GM19023 (cell line): ENCODE results near the gene CDHR2.
A peak's percentile ranks its signal among the peaks of the same experiment; 100 is the strongest.
"Not testable (repeated sequence)": the region's sequence is repeated elsewhere in the genome, so short reads cannot be mapped to it uniquely, and the experiment has no call there.

Experiments
- ATAC-seq: cut with Tn5 transposase; IDR thresholded peaks from one replicate; pipeline ENCODE4 v1.9.1; 2021; ENCODE audit warnings: mild to moderate bottlenecking, moderate library complexity; ENCODE audit not compliant: unreplicated experiment

The CDHR2 gene

DNA sequence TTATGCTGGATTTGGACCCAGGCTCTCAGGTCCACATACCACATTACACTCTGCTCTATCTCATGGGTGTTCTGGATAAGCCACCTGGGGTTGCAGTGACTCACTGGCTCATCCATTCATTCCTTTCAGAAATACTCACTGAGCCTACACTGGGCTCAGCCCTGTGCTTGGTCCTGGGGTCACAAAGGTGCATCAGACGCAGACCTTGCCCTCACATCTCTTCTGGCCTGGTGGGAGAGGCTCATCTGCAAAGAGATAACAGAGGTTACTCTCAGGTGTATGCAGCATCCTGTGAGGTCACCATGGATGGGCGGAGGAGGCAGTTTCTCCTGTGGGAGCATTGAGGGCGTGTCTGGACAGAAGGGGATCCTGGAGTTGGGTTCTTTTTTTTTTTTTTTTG lies 12.1 kb downstream of the CDHR2 start:
- ATAC-seq, result no peak

DNA sequence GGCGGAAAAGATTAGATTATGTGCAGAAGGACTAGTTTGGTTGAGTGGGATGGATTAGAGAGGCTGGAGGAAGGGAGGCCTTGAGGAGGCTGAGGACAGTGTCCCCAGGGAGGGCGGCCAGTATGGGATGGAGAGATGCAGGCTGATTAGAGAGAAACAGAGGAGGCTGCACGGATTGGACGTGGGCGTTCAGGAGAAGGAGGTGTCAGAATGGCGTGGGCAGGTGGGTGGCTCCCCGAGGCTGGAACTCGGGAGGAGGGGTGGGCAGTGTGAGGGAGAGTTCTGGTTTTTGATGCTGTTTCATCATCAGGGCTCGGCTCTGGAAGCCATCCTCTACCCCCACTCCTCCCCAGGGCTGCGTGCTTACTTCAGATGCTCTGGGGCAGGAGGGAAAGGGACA lies 13.0 kb downstream of the CDHR2 start:
- ATAC-seq, result no peak

DNA sequence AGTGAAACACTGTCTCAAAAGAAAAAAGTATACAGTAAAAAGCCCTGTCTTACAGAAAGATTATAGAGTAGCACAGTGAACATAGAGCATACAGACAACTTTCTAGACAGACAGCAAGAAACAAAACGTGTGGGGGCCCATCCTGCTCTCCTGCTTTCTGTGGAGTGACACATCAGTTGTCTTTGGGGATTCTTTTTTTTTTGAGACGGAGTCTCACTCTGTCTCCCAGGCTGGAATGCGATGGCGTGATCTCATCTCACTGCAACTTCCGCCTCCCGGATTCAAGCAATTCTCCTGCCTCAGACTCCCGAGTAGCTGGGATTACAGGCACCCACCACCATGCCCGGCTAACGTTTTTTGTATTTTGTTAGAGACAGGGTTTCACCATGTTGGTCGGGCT lies 14.9 kb downstream of the CDHR2 start:
- no peak for ATAC-seq

DNA sequence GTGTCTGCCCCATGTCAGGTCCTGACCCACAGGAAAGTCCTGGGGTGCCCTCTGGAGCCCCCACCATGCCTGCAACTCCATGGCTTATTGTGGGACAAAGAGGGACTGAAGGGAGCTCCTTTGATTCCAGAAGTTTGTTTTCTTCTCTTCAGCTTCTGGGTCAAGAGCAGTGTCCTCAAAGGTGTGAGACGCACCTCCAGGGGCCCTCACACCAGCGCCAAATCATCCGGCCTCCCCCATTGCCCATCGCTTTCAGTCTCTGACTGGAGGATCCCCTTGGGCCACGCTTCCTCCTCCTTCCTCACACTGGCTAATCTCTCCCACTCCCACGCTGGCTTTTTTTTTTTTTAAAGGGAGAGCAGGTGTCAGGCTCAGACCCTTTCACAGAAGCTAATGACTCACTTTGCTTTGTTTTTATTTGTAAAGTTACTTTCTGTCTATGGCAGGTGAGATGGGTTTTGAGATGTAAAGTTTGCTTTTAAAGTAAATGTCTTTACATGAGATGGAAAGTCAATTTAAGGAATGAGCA lies 16.7 kb downstream of the CDHR2 start:
- no peak for ATAC-seq

DNA sequence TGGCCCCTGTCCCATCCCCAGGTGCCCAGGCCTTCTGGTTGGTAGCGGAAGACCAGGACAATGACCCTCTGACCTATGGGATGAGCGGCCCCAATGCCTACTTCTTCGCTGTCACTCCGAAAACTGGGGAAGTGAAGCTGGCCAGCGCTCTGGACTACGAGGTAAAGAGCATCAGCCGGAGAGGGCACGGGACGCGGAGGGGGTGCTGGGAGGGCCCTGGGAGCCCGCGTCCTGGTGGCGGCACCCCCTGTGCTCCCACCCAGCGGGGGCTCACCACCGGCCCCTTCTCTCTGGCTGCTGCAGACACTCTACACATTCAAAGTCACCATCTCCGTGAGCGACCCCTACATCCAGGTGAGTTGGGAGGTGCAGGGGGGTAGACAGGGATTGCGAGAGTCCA lies 19.5 kb downstream of the CDHR2 start:
- ATAC-seq, result no peak

DNA sequence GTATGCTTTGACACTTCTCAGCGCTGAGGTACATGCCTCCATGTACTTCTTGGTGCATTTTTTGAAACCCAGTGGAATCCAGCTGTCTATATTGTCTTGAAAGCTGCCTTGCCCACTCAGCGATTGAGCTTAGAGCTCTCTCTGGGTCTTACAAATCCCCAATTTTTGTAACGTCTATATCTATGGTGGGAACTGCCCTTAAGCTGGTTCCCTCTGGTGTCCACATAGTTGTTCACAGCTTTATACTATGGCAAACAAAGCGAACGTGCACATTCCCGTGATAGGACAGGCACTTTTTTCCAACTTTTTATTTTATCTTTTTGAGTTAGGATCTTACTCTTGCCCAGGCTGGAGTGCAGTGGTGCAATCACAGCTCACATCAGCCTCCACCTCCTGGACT lies 20.9 kb downstream of the CDHR2 start:
- ATAC-seq, result no peak

DNA sequence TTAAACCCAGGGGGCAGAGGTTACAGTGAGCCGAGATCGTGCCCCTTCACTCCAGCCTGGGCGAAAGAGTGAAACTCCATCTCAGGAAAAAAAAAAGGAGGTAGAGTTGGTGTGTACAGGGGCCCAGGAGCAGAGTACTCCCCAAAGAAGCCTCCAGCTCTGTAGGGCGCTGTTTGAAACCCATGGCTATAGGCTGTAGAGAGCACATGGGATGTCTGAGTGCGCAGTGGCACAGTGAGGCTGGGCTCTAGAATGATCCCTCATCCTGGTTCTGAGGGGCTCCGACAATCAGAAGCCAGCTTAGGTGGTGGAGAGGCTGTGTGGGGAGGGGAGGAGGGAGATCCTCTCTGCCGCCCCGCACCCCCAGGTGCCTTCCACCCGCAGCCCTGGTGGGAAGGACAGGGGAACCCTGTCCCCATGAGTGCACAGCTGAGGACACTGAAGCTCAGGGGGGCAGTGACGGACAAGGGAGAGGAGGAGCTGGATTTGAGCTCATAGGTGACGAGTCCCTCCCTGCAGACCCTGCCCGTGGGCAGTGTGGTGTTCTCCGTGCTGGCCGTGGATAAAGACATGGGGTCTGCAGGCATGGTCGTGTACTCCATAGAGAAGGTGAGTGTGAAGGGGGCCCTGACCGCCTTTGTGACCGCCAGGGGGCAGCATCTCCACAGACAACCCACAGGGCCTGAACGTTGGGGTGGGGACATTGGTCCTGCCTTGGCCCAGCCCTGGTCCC lies 24.6 kb downstream of the CDHR2 start:
- peak; percentile 80 for ATAC-seq

DNA sequence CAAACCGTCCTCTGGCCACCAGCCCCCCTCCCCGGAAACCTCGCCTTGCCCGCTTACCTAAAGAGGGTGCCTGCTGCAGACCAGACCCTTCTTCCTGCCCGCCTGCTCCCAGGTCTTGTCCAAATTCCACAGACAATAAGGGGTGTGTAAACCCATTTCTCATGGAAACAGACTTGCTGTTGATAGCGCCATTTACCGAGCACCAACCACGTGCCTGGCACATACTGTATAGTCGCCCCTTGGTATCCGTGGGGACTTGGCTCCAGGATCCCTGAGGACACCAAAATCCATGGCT lies 25.1 kb downstream of the CDHR2 start:
- ATAC-seq, result no peak

DNA sequence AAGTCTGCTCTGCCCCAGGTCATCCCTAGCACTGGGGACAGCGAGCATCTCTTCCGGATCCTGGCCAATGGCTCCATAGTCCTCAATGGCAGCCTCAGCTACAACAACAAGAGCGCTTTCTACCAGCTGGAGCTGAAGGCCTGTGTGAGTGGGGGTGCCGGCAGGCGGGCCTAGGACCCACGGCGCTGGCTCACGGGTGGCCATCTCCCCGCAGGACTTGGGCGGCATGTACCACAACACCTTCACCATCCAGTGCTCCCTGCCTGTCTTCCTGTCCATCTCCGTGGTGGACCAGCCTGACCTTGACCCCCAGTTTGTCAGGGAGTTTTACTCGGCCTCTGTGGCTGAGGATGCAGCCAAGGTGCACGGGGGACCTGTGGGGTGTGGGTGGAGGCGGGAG lies 25.9 kb downstream of the CDHR2 start:
- ATAC-seq, result no peak

DNA sequence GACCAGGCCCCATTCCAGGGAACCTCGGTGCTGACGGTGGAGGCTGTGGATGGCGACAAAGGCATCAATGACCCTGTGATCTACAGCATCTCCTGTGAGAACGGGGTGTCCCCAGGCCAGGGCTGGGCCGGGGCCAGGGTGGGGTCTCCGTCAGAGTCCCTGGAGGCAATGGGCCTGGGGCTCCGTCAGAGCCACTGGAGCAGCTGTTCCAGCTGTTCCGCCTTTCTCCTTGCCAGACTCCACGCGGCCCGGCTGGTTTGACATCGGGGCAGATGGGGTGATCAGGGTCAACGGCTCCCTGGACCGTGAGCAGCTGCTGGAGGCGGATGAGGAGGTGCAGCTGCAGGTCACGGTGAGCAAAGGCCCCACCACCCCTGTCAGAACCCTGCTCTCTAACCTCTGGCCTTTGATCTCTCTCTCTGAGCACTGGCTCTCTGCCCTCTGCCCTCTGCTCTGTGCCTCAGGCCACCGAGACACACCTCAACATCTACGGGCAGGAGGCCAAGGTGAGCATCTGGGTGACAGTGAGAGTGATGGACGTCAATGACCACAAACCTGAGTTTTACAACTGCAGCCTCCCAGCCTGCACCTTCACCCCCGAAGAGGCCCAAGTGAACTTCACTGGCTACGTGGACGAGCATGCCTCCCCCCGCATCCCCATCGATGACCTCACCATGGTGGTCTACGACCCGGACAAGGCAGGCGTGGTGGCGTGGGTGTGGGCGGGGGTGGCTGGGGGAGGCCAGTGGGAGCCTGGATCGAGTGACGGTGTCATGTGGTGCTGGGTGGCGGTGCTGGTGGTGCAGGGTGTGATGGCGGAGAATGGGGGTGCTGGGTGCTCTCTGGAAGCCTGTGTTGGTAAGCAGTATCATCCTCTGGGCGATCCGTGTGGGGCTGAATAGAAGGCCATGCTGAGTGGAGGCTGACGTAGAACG lies 26.6 kb downstream of the CDHR2 start:
- no peak for ATAC-seq

DNA sequence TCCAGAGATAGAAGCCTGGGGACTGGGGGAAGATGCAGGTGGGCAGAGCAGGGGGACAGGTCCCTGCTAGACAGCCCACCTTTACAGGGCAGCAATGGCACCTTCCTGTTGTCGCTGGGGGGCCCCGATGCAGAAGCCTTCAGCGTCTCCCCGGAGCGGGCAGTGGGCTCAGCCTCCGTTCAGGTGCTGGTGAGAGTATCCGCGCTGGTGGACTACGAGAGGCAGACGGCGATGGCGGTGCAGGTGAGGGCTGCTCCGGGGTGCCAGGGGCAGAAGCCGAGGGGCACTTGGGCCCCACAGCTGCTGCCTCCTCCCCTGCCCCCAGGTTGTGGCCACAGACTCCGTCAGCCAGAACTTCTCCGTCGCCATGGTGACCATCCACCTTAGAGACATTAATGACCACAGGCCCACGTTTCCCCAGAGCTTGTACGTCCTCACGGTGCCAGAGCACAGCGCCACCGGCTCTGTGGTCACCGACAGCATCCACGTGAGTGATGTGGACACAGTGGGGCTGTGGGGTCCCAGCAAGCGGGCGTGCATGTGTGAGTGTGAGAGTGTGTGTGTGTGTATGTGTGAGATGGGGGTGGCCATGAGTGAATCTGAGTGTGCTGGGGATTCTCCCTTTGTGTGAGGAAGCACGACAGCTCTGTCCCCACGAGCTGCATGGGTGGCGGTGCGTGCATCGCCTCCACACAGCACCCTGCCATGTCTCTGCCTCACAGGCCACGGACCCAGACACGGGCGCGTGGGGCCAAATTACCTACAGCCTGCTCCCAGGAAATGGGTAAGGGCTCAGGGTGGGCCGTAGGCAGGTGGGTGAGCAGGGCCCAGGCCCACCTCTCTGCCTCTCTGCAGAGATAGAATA lies 28.4 kb downstream of the CDHR2 start:
- no peak for ATAC-seq

DNA sequence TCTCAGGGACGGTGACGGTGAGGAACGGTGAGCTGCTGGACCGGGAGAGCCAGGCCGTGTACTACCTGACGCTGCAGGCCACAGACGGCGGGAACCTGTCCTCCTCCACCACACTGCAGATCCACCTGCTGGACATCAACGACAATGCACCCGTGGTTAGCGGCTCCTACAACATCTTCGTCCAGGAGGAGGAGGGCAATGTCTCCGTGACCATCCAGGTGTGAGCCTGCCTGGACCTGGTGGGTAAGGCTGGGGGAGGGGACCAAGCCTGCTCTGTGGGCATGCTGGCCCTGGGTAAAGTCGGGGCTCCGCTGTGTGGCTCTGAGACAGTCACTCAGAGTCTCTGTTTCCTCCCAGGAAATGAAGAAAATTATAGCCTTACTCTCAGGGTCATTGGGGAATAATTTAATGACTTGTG lies 29.3 kb downstream of the CDHR2 start:
- ATAC-seq, result no peak

DNA sequence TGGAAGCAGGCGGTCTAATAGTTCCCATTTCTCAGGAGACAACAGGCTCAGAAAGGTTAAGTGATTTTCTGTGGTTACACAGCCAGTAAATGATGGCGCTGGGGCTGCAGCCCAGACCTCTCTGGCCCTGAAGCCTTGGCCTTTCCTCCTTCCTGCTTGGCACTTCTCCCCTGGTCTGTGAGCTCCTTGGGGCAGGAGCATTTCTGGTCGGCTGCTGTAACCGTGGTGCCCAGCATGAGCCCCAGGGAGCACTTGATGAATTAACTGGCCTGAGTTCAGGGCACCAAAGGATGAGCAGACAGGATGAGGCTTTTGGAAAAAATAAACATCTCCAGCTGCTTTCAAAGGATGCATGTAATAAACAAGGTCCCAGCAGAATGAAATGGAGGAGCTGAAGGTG lies 30.2 kb downstream of the CDHR2 start:
- no peak for ATAC-seq

DNA sequence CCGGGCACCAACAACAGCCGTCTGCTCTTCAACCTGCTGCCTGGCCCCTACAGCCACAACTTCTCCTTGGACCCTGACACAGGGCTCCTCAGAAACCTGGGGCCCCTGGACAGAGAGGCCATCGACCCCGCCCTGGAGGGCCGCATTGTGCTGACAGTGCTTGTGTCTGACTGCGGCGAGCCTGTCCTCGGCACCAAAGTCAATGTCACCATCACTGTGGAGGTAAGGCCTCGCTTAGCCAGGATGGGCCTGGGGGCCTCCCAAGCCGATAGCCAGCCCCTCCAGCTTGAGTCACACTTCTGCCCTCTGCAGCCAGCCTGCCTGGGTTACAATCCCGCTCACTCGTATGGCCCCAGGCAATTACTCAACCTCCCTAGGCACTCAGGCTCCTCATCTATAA lies 32.2 kb downstream of the CDHR2 start:
- no peak for ATAC-seq

DNA sequence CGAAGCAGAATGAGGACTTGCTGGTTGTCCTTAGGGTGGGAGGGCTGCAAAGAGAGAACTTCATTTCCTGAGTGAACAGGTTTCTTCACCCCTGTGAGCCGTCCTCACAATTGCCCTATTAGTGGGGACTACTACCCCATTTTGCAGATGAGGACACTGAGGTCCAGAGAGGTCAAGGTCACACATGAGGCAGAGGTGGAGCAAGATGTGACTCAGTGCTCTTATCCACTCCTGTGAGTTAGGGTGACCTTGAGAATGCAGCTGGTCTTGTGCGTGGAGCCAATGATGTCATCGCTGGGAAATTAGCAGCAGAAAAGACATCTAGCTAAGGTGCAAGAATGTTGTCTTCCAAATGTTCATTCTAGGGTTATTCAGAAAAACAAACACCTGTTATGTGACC lies 33.9 kb downstream of the CDHR2 start:
- ATAC-seq, result no peak

DNA sequence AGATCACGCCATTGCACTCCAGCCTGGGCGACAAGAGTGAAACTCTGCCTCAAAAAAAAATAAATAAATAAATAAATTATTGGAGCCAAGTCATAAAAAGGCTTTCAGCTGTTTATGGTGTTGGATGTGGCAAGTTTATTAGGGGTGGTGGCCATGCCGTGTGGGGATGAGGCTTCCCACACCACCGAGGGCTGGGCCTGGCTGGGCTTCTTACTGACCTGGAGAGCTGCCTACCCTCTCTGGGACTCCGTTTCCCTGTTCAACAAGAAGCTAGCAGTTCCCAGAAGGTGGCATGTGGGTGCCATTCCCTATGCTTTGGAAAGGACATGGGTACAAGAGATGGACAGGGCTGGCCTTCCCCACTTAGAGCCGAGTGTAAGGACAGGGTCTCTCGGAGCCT lies 38.3 kb downstream of the CDHR2 start:
- ATAC-seq, result no peak

DNA sequence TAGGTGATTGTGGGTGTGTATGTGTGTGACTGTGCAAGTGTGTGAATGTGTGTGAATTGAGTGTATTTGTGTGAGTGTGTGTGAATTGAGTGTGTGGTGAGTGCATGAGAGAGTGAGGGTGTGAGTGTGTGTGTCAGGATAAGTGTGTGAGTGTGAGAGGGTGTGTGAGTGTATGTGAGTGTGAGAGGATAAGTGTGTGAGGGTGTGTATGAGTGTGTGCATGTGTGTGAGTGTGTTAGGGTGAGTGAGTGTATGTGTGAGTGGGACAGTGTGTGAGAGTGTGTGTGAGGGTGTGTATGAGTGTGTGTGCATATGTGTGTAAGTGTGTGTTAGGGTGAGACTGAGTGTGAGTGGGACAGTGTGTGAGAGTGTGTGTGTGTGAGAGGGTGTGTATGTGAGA lies 39.2 kb downstream of the CDHR2 start:
- no peak for ATAC-seq

DNA sequence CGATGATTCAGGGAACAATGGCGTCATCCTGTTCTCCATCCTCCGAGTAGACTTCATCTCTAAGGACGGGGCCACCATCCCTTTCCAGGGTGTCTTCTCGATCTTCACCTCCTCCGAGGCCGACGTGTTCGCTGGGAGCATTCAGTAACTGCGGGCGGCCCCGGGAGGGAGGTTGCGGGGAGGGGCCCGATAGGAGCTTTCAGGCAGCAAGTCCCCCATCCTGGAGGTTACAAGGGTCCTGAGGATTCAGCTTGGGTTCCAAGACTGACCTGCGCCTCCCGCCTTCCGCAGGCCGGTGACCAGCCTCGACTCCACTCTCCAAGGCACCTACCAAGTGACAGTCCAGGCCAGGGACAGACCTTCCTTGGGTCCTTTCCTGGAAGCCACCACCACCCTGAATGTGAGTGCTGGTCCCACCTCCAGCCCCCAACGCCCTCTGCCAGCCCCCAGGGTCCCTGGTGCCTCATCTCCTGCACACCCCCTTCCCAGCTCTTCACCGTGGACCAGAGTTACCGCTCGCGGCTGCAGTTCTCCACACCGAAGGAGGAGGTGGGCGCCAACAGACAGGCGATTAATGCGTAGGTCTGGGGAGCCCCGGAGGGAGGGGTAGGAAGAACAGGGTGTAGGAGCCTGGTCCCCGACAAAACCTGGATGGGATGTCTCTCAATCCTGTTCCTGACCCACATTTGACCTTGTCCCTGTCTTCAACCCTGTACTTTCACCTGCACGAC lies 40.1 kb downstream of the CDHR2 start:
- ATAC-seq, result no peak

DNA sequence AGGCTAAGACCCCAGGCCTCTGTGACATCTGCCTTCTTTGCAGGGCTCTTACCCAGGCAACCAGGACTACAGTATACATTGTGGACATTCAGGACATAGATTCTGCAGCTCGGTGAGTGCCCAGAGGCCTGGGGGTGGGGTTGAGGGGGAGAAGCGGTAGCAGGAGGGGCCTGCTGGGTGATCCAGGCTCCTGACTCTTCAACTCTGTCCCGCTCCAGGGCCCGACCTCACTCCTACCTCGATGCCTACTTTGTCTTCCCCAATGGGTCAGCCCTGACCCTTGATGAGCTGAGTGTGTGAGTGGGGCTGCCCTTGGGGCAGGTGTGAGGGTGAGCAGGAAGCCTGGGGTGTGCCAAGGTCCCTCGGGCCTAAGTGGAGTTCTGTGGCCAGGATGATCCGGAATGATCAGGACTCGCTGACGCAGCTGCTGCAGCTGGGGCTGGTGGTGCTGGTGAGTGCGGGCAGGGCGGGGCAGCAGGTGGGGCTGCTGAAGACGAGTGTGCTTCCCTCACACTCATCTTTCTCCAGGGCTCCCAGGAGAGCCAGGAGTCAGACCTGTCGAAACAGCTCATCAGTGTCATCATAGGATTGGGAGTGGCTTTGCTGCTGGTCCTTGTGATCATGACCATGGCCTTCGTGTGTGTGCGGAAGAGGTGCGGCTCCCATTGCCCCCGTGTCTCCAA lies 41.0 kb downstream of the CDHR2 start:
- no peak for ATAC-seq

DNA sequence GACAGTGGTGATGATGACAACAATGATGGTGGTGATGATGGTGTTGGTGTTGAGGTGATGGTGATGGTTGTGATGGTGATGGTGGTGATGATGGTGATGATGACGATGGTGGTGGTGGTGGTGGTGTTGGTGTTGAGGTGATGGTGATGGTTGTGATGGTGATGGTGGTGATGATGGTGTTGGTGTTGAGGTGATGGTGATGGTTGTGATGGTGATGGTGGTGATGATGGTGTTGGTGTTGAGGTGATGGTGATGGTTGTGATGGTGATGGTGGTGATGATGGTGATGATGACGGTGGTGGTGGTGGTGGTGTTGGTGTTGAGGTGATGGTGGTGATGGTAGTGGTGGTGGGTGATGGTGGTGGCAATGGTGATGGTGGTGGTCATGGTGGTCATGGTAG lies 42.5 kb downstream of the CDHR2 start:
- not testable (repeated sequence) for ATAC-seq
